ENCODE results near the gene PSD.

- no peak for TF ChIP-seq CTCF (IDR thresholded peaks at IDR 0.05)
- no peak for TF ChIP-seq POLR2A (IDR thresholded peaks at IDR 0.05)
These were observed 30.9 kb upstream of the PSD start for GRCh38 chr10:102449321-102450123.
